RWPE2 (cell line): ENCODE results near the gene ZNF541.

Experiments used
- ATAC-seq: fragments of 200-7000 bp; cut with Tn5 transposase; 3 replicates; pipeline ENCODE4 v1.9.1; 2021; ENCODE audit warnings: low read depth
- DNase-seq: peaks from one replicate; pipeline ENCODE4 v3.0.0-alpha.2; 2020; ENCODE audit warnings: low spot score
- H3K27ac ChIP-seq: fragments of 450-650 bp; 2 replicates; pipeline ENCODE4 v1.5.1; 2017; ENCODE audit warnings: mild to moderate bottlenecking; ENCODE audit not compliant: poor library complexity, severe bottlenecking
- H3K27me3 ChIP-seq: fragments of 250-450 bp; sonication (Bioruptor Pico); 2 replicates; pipeline ENCODE4 v1.5.1; 2021; ENCODE audit warnings: mild to moderate bottlenecking, moderate library complexity; ENCODE audit not compliant: insufficient read depth, poor library complexity, severe bottlenecking
- H3K36me3 ChIP-seq: fragments of 250-450 bp; sonication (Bioruptor Pico); 2 replicates; pipeline ENCODE4 v1.5.1; 2020; ENCODE audit warnings: low read depth, mild to moderate bottlenecking, moderate library complexity
- H3K4me1 ChIP-seq: fragments of 250-450 bp; sonication (Bioruptor Pico); 2 replicates; pipeline ENCODE4 v1.5.1; 2021; ENCODE audit warnings: mild to moderate bottlenecking, moderate library complexity; ENCODE audit not compliant: insufficient read depth, poor library complexity, severe bottlenecking
- H3K4me3 ChIP-seq: fragments of 250-450 bp; sonication (Bioruptor Pico); 2 replicates; pipeline ENCODE4 v1.5.1; 2021; ENCODE audit warnings: mild to moderate bottlenecking, moderate library complexity; ENCODE audit not compliant: severe bottlenecking
- H3K9me3 ChIP-seq: fragments of 250-450 bp; sonication (Bioruptor Pico); 2 replicates; pipeline ENCODE4 v1.5.1; 2021; ENCODE audit warnings: mild to moderate bottlenecking, moderate library complexity; ENCODE audit not compliant: severe bottlenecking
- CTCF ChIP-seq: fragments of 450-650 bp; IDR thresholded peaks from one replicate; pipeline ENCODE4 v1.5.1; 2017; ENCODE audit warnings: mild to moderate bottlenecking, moderate library complexity; ENCODE audit not compliant: poor library complexity, severe bottlenecking

ZNF541 gene

GRCh38 chr19:47609906-47610894 is 37.3 kb upstream of the ZNF541 start:
- H3K27ac ChIP-seq: peak overlapping the region; percentile 70
- DNase-seq: no peak
- TF ChIP-seq CTCF: no peak
- peaks cover 3% of the 10 kb centered on the region for H3K4me1 ChIP-seq
- ATAC-seq: peak; percentile 28; the same call in 2 of the 3 replicates
- peak overlapping the region; percentile 94 for H3K4me3 ChIP-seq
- H3K36me3 ChIP-seq: peaks cover 4% of the 10 kb centered on the region; the same call in 1 of the 2 replicates
- no peaks in the 10 kb centered on the region for H3K27me3 ChIP-seq
- no peaks in the 10 kb centered on the region for H3K9me3 ChIP-seq

- DNase-seq: no peak
- Histone ChIP-seq H3K36me3 (peaks cover 4% of the 10 kb centered on the region; the same call in 1 of the 2 replicates), H3K27me3 (no peaks in the 10 kb centered on the region), H3K9me3 (no peaks in the 10 kb centered on the region), H3K4me3 (peak within 1 kb of the TSS; percentile 94), H3K4me1 (peaks cover 3% of the 10 kb centered on the region), H3K27ac (peak within 1 kb of the TSS; percentile 70)
- peak; percentile 39 for ATAC-seq
- no peak for TF ChIP-seq CTCF
Measured at GRCh38 chr19:47608969-47609905, 36.3 kb upstream of the ZNF541 start, which contains the start of gene BICRA. TSS of gene BICRA (plus strand) at chr19:47609134. CDS start at chr19:47673575, 64,441 bp downstream.

GRCh38 chr19:47608074-47608918 is 35.3 kb upstream of the ZNF541 start:
- Histone ChIP-seq H3K4me3 (peak overlapping the region; percentile 94), H3K9me3 (no peaks in the 10 kb centered on the region), H3K27ac (peak overlapping the region; percentile 70), H3K27me3 (no peaks in the 10 kb centered on the region), H3K4me1 (peaks cover 3% of the 10 kb centered on the region), H3K36me3 (peaks cover 4% of the 10 kb centered on the region; the same call in 1 of the 2 replicates)
- DNase-seq (peak; percentile 84), ATAC-seq (peak; percentile 92)
- peak; percentile 7 for TF ChIP-seq CTCF

GRCh38 chr19:47607564-47608073 is 34.7 kb upstream of the ZNF541 start:
- TF ChIP-seq CTCF: no peak
- Histone ChIP-seq H3K9me3 (no peaks in the 10 kb centered on the region), H3K4me1 (peaks cover 3% of the 10 kb centered on the region), H3K36me3 (peaks cover 4% of the 10 kb centered on the region; the same call in 1 of the 2 replicates), H3K4me3 (peak overlapping the region; percentile 94), H3K27me3 (no peaks in the 10 kb centered on the region), H3K27ac (peak overlapping the region; percentile 70)
- DNase-seq (no peak), ATAC-seq (no peak)
